Fibroblast of mammary gland (primary cell): ENCODE measurements around the gene SC5D.

Source experiments
- DNase-seq: peaks from one replicate; pipeline ENCODE4 v3.0.0-alpha.2; 2010; ENCODE audit warnings: low read depth
- H3K4me3 ChIP-seq: 2 replicates; pipeline ENCODE4 v1.5.1; 2011; ENCODE audit warnings: low read depth, mild to moderate bottlenecking, low read length, moderate library complexity; ENCODE audit not compliant: control insufficient read depth
- TF ChIP-seq, protein P1 (sequence below): conservative IDR thresholded peaks from 2 replicates; pipeline ENCODE4 v1.5.1; 2011; ENCODE audit warnings: low read depth, low read length, inconsistent platforms; ENCODE audit not compliant: control insufficient read depth, insufficient read depth

Gene SC5D

DNA sequence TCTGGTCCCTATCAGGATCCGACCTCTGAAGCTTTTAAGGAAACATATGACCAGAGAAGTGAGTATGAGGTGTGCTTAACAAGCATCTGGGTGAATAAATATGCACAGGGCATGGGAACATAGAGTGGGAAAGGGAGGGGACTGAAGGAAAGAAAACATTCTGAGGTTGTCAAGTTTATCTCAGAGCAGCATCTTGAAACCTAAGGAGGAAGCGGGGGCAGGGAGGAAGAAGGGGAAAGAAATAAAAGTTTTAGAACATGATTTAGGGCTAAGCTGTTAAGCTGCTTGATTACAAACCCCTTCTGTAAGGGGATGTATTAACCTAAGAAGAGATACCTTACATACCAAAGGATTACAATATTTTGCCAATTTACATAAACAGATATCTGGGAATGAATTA lies 24.0 kb upstream of the SC5D start:
- no peak overlapping the region for H3K4me3 ChIP-seq
- TF ChIP-seq, protein P1, sequence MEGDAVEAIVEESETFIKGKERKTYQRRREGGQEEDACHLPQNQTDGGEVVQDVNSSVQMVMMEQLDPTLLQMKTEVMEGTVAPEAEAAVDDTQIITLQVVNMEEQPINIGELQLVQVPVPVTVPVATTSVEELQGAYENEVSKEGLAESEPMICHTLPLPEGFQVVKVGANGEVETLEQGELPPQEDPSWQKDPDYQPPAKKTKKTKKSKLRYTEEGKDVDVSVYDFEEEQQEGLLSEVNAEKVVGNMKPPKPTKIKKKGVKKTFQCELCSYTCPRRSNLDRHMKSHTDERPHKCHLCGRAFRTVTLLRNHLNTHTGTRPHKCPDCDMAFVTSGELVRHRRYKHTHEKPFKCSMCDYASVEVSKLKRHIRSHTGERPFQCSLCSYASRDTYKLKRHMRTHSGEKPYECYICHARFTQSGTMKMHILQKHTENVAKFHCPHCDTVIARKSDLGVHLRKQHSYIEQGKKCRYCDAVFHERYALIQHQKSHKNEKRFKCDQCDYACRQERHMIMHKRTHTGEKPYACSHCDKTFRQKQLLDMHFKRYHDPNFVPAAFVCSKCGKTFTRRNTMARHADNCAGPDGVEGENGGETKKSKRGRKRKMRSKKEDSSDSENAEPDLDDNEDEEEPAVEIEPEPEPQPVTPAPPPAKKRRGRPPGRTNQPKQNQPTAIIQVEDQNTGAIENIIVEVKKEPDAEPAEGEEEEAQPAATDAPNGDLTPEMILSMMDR: no peak
- DNase-seq: no peak

GRCh38 chr11:121270001-121270678 lies 22.4 kb upstream of the SC5D start:
- H3K4me3 ChIP-seq: no peak overlapping the region
- TF ChIP-seq, protein P1: no peak
- no peak for DNase-seq

DNA sequence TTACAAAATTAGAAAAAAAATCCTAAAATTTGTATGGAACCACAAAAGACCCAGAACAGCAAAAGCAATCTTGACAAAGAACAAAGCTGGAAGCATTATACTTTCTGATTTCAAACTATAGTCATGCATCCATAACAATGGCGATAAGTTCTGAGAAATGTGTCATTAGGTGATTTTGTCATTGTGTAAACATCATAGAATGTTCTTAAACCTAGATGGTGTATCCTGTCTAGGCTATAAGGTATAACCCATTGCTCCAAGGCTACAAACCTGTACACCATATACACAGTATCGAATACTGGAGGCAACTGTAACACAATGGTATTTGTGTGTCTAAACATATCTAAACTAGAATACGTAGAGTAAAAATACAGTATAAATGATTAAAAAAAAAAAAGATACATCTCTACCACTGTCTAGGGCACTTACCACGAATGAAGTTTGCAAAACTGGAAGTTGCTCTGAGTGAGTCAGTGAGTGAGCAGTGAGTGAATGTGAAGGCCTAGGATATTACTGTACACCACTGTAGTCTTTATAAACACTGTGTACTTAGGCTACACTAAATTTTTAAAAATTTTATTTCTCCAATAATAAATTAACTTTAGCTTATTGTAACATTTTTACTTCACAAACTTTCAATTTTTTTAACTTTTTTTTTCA lies 18.1 kb upstream of the SC5D start:
- DNase-seq: no peak
- TF ChIP-seq, protein P1: no peak
- H3K4me3 ChIP-seq: no peak overlapping the region

GRCh38 chr11:121281698-121282097 lies 10.9 kb upstream of the SC5D start:
- DNase-seq: no peak
- TF ChIP-seq, protein P1: no peak
- H3K4me3 ChIP-seq: no peak overlapping the region

DNA sequence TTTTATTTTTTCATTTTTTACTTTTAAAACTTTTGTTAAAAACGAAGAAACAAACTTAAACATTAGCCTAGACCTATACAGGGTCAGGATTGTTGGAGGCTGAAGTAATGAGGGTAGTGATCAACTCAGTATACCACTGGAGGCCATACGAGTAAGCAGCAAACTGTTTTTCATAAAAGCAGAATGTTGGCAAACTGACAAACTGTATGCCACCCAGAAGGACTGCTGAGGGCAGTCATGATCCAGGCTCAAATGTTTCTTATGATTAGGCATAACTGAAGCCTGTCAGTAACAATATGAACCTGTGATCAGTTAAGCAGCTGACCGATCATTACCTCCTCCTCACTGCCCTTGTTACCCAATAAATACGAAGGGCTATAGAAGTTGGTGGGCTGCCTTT lies 10.2 kb upstream of the SC5D start:
- TF ChIP-seq, protein P1: no peak
- H3K4me3 ChIP-seq: no peak overlapping the region
- peak; percentile 15 for DNase-seq

DNA sequence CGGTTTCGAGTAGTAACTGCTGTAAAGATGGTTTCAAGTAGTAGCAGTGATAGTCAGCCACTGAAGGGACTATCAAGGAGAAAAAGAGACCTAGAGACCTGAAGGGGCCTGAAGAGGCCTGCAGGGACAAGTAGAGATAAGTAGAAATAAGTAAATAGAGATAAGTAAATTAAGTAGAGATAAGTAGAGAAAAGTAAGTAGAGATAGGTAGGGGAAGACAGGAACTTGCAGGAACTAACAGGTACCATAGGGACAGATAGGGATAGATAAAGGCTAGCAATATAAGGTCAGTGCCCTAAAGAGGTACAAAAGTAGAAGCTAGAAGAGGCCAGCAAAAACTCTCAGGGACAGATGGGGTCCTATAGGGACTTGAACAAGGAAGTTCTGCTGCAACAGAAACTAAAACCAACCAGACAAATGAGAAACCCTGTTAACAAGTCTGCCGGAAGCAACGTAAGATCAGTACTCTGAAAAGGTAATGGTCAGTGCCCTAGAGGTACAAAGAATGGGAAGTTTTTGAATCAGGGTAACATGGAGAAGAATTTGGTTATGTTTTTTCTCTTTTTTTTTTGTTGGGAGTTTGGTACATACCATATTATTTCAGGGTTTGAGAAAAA lies 9.6 kb upstream of the SC5D start:
- TF ChIP-seq, protein P1: no peak
- DNase-seq: no peak
- H3K4me3 ChIP-seq: no peak overlapping the region
